GM19468 (cell line): Measurements from ENCODE around the gene TMEM243.
"Not testable (repeated sequence)": the region's sequence is repeated elsewhere in the genome, so short reads cannot be mapped to it uniquely, and the experiment has no call there.

Experiments
- ATAC-seq: cut with Tn5 transposase; IDR thresholded peaks from one replicate; pipeline ENCODE4 v1.9.1; 2021; ENCODE audit warnings: mild to moderate bottlenecking, moderate library complexity, moderate number of reproducible peaks; ENCODE audit not compliant: unreplicated experiment; ENCODE audit errors: extremely low read depth

TMEM243 gene

DNA sequence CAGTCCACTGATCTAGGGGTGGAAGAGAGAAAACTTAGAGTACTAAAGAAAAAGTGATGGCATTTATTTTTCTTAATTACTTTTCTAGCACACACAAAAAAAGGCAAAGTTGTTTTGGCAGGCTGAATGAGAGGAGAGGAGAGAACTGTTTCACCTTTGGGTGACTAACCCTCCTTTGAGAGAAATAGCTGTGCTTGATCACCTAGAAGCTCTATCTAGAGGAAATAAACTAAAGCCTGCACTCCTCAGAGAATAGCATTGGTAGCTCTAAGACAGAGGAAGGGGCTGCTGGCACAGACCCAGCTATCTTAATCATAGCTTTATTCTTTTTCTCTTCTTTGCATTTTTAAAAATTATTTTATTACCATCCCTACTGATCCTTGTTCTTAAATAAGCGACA, 6.3 kb downstream of the TMEM243 start:
- no peak for ATAC-seq

DNA sequence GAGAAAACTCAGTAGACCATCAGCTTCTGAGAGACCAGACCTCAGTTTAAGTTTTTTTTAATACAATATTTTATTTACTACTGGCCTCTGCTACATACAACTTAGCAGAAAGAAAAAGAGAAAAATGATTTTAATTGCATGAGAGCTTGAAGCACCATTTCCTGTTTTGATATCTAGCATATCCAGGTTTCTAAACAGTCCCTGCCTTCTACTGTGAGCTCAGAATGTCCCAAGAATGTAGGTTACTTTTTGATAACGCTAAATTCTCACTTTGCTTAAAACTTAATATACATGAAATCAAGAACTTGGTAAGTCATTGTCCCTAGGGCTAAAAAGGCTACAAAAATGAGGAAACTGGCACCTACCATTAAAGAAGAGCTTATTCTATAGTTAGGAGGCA, 7.0 kb downstream of the TMEM243 start:
- no peak for ATAC-seq

DNA sequence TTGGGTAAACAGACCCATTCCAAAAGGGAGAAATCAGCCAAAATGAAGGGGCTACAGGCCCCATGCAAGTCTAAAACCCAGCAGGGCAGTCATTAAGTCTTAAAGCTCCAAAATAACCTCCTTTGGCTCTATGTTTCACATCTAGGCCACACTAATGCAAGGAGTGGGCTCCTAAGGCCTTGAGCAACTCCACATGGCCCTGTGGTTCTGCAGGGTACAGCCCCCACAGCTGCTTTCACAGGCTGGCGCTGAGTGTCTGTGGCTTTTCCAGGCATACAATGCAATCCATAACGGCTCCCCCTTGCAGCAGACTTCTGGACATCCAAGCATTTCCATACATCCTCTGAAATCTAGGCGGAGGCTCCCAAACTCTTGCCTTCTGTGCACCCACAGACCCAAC, 9.0 kb downstream of the TMEM243 start:
- no peak for ATAC-seq

DNA sequence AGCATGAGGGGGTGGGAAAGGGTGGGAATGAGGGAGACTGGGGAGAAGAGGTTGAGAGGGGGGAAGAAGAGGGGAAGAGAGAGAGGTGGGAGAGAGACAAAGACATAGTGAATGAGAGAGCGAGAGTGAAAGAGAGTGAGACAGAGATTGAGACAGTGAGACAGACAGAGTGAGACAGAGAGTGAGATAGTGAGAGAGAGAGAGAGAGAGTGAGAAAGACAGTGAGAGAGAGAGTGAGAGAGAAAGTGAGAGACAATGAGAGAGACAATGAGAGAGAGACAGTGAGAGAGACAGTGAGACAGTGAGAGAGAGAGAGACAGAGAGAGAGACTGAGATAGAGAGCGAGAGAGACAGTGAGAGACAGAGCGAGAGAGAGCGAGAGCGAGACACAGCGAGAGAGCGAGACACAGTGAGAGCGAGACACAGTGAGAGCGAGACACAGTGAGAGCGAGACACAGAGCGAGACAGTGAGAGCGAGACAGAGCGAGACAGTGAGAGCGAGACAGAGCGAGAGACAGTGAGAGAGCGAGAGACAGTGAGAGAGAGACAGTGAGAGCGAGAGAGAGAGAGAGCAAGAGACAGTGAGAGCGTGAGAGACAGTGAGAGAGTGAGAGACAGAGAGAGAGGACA, 10.1 kb downstream of the TMEM243 start:
- ATAC-seq = no peak

DNA sequence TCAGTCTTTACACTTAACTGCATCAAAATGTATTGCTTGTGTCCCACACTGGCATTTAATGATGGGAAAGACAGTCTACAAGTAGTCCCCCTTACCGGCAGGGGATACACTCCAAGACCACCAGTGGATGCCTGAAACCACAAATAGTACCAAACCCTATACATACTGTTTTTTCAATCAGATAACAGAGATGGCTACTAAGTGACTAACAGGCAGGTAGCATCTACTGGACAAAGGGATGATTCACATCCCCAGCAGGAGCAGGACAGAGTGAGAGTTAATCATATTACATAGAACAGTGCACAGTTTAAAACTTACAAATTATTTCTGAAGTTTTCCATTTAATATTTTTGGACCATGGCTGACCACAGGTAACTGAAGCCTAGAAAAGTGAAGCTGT, 13.2 kb downstream of the TMEM243 start:
- no peak for ATAC-seq

DNA sequence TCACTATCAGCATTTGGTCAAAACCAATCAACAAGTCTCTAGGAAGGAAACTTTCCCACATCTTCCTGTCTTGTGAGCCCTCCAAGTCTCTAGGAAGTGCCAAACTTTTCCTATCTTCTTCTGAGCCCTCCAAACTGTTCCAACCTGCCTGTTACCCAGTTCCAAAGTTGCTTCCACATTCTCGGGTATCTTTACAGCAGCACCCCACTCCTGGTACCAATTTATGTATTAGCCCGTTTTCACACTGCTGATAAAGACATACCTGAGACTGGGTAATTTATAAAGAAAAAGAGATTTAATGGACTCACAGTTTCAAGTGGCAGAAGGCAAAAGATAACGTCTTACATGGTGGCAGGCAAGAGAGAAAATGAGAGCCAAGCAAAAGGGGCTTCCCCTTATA, 13.8 kb downstream of the TMEM243 start:
- not testable (repeated sequence) for ATAC-seq

DNA sequence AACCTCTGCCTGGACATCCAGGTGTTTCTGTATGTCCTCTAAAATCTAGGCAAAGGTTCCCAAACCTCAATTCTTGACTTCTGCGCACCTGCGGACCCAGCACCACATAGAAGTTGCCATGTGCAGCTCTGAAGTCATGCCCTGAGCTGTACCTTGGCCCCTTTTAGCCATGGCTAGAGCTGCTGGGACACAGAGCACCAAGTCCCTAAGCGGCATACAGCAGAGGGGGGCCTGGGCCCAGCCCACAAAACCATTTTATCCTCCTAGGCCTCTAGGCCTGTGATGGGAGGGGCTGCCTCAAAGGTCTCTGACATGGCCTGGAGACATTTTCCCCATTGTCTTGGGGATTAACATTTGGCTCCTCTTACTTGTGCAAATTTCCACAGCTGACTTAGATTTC, 14.6 kb downstream of the TMEM243 start:
- ATAC-seq = no peak

DNA sequence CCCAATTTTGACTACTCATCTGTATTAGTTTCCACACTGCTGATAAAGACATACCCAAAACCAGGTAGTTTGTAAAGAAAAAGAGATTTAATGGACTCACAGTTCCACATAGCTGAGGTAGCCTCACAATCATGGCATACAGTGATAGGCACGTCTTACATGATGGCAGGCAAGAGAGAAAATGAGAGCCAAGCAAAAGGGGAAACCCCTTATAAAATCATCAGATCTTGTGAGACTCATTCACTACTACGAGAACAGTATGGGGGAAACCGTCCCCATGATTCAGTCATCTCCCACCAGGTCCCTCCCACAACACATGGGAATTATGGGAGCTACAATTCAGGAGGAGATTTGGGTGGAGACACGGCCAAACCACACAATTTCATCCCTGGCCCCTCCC, 15.6 kb downstream of the TMEM243 start:
- not testable (repeated sequence) for ATAC-seq

DNA sequence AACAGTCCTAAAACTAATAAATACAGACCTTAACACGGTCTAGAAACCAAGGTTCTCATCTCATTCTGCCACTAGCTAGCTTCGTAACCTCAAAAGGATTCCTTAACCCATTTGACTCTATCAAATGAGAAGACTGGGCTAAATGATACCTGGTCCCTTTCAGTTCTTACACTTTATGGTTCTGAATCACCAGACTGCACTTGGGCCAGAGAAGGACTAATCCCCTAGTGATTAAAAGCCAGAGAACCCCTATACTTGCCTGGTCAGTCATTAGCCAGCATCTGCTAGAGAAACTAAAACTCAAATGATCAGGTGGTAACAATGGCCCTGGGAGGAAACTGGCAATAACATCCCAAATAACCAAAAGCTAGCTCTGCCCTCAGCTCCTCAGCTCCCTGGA, 16.8 kb downstream of the TMEM243 start:
- no peak for ATAC-seq

DNA sequence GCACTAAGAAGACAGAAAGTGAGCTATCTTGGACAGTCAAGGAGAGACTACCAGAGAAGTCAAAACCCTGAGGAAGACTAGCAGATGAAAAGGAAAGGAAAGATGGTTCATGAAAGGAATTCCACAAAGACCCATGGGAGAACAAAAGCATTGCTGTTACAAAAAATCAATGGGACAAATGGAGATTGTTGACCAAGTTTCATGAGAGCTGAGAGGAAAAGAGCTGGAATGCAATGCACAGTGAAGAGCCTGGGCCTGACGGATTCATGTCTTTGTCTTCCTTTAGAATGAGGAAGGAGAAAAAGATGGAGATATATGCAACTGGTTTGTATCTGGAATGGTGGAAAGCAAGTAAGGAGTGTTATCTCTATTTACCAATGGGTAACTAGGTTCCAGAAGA, 17.3 kb downstream of the TMEM243 start:
- no peak for ATAC-seq

DNA sequence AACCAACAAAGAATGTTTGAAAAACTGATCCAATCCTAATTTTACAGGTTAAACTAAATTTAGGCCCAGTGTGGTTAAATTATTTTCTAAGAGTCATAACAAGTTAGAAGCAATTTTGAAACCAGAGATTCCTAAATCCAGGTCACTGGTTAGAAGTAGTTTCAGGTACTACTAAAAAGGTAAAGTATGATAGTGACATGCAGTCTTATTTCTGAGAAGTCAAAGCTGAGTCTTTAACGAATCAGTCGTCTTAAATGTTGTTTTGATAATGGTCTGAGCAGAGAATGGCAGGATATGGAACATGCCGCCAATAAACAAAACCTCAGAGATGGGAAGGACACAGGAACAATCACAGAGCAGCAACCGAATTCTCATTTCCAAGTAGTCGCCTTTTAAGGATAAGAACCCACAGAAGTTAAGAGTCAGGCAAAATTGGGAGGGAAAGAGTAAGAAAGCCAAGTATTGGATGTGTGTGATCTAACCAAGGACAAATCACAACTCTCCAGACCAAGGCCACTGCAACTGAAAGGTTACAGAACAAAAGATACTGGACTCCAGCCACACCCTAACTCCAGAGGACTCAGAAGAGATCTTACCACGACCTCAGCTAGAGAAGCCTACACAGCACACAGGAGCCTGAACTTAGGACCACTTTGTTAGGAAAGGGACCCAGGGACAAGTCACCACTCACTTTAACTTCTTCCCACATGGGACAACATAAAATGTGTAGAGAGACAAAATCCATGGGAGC, 19.7 kb downstream of the TMEM243 start:
- ATAC-seq = no peak

DNA sequence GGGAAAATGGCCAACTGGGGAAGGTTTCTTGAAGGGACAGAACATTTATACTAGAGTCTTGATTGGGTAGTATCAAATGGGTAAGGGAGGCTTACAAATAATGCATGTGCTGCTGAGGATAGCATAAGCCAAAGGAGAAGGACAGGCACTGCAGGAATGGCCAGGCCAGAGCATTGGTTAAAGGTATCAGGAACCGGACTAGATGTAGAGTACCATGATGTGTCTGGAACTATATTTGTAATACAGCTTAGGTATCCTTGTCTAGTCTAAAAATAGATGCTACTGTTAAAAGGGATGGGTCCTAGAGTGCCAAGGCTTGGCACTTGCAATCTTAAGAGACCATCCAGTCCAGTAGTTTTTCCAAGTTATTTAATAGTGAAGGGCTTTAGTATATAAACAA, 20.3 kb downstream of the TMEM243 start:
- ATAC-seq = no peak

DNA sequence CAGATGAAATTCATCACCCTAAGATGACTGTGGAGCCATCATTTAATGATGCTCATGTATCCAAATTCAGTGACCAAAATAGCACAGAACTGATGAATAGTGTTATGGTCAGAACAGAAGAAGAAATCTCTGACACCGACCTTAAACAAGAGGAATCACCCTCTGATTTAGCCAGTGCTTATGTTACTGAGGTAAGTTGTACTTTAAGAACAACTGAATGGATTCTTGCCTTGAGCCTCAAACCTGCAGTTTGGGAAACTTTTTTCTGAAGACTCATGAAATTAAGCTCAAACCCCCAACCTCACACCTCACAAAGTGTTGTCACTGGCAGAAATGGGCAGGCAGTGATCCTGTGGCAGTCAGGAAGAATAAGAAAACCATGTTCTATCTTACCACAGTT, 25.6 kb downstream of the TMEM243 start:
- ATAC-seq = no peak

DNA sequence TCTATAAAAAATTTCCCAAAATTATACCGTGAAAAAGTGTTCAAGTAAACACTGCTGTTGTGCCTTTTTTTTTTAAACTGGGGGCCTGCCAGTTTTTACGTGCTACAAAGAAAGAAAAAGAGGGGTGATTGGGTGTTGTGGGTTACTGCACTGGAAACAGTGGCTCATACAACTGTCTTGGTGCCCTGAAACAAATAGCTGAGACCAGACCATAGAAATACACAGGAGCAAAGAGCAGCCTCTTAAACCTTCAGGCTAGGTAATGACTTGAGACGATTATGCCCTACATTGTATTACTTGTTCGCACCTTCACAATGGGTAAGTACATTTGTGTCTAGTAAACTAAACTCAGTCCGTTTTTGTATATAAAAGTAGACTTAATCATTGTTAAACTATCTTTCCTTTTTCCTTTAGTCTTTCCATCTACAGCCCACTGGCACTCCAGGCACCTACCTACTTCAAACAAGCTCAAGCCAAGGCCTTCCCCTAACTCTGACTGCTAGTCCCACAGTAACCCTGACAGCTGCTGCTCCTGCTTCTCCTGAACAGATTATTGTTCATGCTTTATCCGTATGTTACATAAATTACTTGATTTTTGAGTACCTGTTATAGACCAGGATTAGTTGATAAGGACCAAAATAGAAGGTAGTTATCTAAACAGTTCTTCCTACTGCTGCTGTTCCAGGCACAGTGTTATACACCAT, 26.6 kb downstream of the TMEM243 start:
- ATAC-seq = no peak

DNA sequence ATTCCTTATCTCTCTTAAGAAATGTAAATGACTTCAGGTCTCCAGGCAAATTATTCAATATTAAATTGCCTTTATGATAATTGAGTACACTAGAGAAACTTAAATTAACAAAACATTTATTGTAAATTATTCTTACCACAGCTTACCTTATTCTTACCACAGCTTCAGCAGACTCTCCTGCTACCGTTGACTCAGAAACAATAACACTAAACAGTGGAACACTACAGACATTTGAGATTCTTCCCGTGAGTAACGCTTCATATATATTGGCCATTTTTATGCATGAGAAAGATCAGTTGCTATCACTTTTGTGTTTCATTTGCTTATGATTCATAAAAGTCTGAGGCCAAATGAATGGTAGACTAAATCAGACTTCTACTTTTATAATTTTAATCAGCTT, 28.7 kb downstream of the TMEM243 start:
- ATAC-seq = no peak

DNA sequence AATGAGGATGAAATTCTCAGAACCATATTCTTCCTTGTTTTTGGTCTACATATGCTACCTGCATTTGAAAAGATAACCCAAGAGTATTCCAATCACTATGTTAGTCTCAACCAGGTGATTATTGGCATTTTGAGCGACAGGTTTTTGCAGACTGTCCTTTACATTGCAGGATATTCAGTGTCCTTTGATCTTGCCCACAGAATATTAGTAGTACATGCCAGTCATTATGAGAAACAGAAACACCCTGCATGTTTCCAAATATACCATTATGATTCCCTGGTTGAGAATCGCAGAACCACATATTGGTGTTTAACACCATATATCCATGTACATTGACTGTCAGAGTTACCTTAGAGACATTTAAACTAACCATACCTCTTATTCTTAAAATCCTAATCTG, 30.6 kb downstream of the TMEM243 start:
- no peak for ATAC-seq

DNA sequence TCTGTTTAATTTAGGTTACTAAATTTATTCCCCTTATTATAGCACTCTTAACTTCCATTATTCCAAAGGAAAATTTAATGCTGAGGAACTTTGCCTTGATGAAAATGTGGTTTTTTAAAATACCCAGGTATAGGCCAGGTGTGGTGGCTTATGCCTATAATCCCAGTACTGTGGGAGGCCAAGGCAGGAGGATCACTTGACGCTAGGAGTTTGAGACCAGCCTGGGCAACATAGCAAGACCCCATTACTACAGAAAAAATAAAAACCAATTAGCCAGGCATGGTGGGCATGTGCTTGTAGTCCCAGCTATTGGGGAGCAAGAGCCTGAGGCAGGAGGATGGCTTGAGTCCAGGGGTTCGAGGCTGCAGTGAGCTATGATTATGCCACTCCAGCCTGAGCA, 32.4 kb downstream of the TMEM243 start:
- no peak for ATAC-seq

DNA sequence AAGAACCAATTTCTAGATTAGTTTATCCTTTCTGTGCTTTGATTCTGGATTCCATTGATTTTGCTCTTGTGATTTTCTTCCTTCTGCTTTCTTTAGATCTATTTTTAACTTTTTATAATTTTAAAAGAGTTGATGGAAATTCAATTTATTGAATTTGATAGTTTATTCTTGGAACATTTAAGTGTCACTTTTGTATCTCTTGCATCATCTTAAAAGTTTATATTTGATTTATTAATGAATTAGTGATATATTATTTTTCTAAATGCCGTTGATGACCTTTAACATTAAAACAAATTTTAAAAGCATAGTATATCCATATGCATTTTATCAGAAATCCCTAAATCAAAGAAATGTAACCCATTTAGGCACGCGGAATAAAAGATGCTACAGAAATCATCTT, 40.4 kb downstream of the TMEM243 start:
- ATAC-seq = no peak

DNA sequence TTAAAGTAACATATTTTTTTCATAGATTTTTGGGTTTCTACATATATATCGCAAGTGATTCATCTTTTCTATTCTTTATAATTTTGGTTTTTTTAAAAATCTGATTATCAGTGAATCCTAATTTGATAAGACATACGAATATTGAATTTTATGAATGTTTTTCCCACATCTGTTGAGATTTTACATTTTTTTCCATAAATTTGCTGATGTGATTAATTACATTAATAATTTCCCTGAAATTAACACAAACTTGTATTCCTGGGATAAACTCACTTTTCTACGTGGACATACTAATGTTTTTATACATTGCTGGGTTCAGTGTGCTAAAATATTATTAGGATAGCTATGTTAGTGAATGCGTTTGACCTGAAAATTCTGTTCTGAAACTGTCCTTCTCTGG, 41.2 kb downstream of the TMEM243 start:
- no peak for ATAC-seq

DNA sequence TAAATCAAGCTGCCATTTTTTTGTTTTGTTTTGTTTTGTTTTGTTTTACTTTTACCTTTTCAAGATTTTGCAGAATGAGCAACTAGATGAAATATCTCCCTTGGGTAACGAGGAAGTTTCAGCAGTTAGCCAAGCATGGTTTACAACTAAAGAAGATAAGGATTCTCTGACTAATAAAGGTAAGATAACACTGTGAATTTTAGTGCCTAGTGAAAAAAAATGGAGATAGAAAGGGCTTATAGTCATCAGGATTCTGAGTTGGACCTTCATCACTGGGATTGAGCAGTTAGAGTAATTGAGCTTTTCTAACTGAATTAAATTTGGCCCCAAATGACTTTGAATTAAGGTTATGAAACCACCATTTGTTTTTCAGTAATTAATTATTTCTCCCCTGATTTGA, 46.1 kb downstream of the TMEM243 start:
- no peak for ATAC-seq

DNA sequence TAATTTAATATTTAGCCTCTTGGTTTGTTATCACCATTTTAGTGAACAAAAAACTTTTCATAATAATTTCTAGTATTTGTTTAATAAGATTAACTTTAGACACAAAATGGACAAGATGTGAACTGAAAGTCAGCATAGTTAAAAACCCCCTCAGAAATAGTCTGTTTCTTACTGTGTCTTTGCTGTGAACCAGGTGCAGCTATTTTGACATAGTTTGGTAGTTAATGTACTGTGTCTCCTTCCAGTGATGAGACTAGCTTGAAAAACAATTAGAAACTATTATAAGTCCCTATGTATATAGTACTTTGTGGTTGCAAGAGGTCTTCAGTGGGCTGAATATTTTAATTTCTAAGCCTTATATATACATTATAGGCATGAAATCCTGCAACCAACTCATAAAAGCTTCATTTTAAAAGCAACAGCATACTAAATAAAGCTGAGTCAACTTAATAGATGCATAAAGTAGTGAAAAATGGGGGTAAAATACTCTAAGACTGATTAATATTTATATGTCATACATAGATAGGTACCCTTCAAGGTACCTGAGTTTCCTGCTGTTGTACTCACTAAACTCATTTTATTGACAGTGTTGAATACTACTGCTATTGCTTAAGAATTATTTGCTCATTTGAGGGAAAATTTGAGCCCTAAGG, 48.1 kb downstream of the TMEM243 start:
- no peak for ATAC-seq
